Right lobe of liver (tissue), 4 donors: Measurements from ENCODE around the gene PDCD7.

ENCODE experiments used
- POLR2A ChIP-seq: fragments of 450-650 bp; IDR thresholded peaks from one replicate; pipeline ENCODE4 v1.6.1; 2017; ENCODE audit warnings: antibody characterized with exemption, mild to moderate bottlenecking
- TF ChIP-seq, protein P1 (sequence below), 4 donors: fragments of 200-600 bp in 3 of 4; fragments of 450-650 bp in 1 of 4; IDR thresholded peaks; one replicate each; pipeline versions ENCODE4 v1.5.1 to v1.8.0; 2016 to 2022; ENCODE audit warnings: antibody characterized with exemption in 4 of 4, mild to moderate bottlenecking in 2 of 4
- donor health status: DM: no; HTN: no; CAD: no.
- donor health status: DM: no; HTN: no; CAD: no.
- donor health status: DM: no; HTN: yes; CAD: no.

GRCh38 chr15:65182538-65182937 lies 48.9 kb upstream of the PDCD7 start:
- TF ChIP-seq, protein P1, sequence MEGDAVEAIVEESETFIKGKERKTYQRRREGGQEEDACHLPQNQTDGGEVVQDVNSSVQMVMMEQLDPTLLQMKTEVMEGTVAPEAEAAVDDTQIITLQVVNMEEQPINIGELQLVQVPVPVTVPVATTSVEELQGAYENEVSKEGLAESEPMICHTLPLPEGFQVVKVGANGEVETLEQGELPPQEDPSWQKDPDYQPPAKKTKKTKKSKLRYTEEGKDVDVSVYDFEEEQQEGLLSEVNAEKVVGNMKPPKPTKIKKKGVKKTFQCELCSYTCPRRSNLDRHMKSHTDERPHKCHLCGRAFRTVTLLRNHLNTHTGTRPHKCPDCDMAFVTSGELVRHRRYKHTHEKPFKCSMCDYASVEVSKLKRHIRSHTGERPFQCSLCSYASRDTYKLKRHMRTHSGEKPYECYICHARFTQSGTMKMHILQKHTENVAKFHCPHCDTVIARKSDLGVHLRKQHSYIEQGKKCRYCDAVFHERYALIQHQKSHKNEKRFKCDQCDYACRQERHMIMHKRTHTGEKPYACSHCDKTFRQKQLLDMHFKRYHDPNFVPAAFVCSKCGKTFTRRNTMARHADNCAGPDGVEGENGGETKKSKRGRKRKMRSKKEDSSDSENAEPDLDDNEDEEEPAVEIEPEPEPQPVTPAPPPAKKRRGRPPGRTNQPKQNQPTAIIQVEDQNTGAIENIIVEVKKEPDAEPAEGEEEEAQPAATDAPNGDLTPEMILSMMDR (IDR thresholded peaks at IDR 0.05), result no peak
- TF ChIP-seq POLR2A, result no peak
